HUDEP-2 (cell line): Measurements from ENCODE around the gene ATAD3C.
A peak's percentile ranks its signal among the peaks of the same experiment; 100 is the strongest.
"Not testable (repeated sequence)": the region's sequence is repeated elsewhere in the genome, so short reads cannot be mapped to it uniquely, and the experiment has no call there.

Source experiments
- DNase-seq, 76 experiments: peaks; one replicate each; lab custom pipeline; 2025; ENCODE audit not compliant: unreplicated experiment in 76 of 76; lab: John Stamatoyannopoulos, UW

ATAD3C gene

DNA sequence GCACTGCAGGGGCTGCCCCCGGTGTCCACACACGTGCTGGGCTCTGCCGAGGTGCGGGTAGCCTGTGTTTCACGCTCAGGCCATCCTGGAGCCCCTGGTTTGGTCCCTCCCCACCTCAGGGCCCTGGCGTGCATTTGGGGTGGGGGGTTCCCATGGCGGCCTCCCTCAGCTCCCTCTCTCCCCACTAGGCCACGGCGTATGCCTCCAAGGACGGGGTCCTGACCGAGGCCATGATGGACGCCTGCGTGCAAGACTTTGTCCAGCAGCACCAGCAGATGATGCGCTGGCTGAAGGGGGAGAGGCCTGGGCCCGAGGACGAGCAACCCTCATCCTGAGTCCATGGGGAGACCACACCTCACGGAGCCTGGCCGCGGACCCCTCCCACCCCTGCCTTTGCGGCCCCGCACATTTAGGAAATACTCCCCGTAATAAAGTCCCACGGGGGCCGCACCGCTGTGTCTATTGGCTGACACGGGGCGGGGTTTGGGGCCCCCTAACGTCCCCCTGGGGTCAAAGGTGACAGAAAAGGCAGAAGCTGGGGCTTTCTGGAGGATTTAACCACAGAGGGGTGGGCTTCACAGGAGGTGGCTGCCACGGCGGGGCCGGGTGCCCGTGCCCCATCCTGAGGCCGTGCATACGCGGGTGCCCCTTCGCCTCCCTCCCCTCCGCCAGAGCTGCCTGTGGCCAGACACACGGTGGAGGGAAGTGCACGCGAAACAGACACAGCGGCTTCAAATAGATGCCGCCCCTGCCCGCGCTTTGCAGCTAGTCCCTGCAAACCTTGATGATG lies 18.9 kb downstream of the ATAD3C start:
- DNase-seq = not testable (repeated sequence)

DNA sequence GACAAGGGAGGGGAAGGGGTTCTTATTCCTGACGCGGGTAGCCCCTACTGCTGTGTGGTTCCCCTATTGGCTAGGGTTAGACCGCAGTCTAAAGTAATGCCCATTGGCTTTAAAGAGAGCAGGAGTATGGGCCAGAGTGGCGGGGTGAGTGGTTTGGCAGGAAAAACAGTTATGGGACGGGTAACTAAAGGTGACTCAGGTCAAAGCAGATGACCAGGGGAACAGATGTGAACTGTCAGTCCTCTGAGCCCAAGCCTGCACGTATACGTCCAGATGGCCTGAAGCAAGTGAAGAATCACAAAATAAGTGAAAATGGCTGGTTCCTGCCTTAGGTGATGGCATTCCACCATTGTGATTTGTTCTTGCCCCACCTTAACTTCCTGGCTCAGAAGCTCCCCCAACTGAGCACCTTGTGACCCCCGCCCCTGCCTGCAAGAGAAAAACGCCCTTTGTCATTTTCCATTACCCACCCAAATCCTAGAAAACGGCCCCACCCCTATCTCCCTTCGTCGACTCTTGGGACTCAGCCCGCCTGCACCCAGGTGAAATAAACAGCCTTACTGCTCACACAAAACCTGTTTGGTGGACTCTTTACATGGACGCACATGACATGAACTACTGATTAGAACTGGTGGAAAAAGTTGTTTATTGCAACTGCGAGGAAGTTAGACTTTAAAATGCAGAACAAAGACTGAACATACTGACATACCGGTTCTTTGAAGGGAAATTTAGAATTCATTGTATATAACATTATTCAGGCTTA lies 21.3 kb downstream of the ATAD3C start:
- peak in 32 of 76 experiments; percentile 3 to 57 (median 26) for DNase-seq

DNA sequence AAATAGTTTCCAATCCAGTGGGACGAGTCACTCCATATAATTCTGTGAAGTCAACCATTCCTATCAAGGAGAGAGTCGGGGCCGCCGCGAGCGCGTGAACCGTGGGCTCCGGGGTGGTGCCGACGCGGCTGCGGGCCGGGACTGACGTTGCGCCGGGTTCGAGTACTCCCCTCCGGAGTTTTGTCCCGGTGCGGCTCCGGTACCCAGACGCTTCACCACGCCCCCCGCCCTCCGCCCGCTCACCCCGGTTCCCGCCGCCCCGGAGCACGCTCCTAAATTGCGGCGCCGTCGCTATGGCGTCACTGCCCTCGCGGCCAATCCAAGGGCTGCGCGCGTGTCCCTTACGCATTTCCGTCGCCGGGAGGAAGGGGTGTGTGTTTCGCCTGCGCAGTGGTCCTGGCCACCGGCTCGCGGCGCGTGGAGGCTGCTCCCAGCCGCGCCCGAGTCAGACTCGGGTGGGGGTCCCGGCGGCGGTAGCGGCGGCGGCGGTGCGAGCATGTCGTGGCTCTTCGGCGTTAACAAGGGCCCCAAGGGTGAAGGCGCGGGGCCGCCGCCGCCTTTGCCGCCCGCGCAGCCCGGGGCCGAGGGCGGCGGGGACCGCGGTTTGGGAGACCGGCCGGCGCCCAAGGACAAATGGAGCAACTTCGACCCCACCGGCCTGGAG lies 22.0 kb downstream of the ATAD3C start, which contains the start of gene ATAD3B:
ATAD3B (plus strand) TSS at position 377 of the 664 bp plus-strand sequence; CDS start at position 497, 120 bp downstream.
- peak in 73 of 76 experiments; percentile 38 to 95 (median 86) for DNase-seq

- DNase-seq = not testable (repeated sequence)
Measured at GRCh38 chr1:1472053-1472876, 22.8 kb downstream of the ATAD3C start.

DNA sequence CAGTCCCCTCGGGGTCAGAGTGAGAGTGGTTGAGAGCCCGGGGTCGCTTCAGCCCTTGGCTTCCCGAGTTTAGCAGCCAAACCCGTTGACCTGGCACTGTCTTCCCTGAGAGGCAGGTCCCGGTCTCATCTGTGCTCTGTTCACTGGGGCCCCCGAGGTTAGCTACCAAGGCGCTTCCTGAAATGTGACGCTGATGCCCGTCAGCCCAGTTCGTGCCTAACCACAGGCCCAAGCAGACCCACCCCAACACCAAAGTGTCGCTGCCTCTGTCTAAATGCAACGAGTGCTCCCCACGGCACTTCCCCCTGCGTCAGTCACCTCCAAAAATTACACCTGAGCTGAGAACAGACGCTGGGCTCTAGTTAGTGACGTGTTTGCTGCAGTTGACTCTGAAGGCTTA lies 26.5 kb downstream of the ATAD3C start:
- DNase-seq = not testable (repeated sequence)

- no peak for DNase-seq
Measured at GRCh38 chr1:1477206-1477605, 27.7 kb downstream of the ATAD3C start.

GRCh38 chr1:1479547-1480487 lies 30.3 kb downstream of the ATAD3C start:
- DNase-seq = no peak

DNA sequence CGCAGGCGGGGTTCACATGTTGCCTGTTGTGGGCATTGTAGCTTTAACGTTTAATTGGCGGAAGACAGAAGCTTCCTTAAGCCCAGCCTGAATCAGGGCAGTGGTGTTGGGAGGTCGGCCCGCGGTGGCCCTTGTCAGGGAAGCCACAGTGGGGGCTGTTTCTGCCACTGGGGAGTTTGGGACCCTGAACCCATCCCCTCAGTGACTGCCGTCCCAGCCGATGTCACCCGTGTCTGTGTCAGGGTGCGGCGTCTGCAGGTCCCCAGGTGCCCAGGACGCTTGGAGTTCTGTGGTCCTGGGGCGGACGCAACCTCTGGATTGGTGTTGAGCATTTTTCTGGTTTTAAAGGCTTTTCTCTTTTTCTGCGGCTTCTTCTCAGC lies 31.0 kb downstream of the ATAD3C start:
- DNase-seq = not testable (repeated sequence)

DNA sequence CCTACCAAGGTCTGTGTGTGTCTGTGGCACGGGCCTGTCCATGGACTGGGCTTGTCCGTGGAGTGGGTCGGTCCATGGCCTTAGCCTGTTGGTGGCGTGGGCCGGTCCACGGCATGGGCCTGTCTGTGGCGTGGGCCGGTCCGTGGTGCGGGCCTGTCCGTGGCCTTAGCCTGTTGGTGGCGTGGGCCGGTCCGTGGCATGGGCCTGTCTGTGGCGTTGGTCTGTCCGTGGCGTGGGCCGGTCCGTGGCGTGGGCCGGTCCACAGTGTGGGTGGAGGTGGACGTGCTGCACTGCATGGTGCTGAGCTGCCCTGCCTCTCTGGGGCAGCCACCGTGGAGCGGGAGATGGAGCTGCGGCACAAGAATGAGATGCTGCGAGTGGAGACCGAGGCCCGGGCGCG lies 32.3 kb downstream of the ATAD3C start:
- DNase-seq = not testable (repeated sequence)

GRCh38 chr1:1482856-1483255 lies 33.4 kb downstream of the ATAD3C start:
- DNase-seq = no peak

DNA sequence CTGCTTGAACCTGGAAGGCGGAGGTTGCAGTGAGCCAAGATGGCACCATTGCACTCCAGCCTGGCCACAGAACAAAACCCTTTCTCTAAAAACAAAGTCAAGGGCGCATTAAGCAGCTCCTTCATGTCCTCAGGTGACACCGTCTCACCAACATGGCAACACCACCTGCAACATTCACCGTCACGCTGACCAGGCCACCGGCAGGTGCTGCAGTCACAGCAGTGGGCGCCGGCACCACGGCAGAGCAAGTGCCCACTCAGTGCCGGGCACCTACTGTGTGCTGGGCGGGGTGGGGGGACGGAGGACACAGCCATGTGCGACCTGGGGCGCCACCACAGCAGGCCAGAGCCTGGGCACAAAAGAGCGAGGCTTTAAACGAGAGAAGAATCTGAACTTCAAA lies 34.2 kb downstream of the ATAD3C start:
- DNase-seq = no peak

DNA sequence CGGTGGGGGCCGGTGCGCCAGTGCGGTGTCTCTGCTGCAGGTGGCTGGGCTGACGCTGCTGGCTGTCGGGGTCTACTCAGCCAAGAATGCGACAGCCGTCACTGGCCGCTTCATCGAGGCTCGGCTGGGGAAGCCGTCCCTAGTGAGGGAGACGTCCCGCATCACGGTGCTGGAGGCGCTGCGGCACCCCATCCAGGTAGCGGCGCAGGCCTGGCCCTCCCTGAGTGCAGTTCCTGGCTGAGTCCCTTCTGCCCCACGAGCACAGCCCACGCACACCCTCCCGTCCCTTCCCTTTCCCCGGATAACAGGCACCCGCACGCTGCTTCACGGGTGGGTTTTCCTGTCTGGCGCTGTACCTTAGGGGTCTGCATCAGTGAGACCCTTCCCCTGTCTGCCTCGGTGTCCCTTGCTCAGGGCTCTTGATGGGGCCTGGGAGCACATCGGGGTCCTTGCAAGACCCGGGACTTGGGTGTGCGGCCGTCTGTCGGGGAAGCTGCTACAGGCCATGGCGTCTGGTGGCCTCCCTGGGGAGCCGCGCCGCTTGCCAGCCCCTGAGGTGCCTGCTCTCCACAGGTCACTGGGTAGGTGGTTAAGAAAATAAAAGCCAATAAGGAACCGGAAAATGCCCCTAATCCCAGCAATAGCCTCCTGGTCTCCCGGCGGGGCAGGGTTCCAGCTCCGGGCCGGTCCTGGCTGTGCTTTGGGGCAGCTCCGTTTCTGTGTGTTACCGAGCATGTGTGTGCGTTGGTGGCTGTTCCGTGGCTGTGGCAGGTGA lies 35.7 kb downstream of the ATAD3C start:
- not testable (repeated sequence) for DNase-seq

- DNase-seq = not testable (repeated sequence)
Measured at GRCh38 chr1:1485755-1486317, 36.3 kb downstream of the ATAD3C start.

GRCh38 chr1:1487701-1488100 lies 38.2 kb downstream of the ATAD3C start:
- DNase-seq = no peak

DNA sequence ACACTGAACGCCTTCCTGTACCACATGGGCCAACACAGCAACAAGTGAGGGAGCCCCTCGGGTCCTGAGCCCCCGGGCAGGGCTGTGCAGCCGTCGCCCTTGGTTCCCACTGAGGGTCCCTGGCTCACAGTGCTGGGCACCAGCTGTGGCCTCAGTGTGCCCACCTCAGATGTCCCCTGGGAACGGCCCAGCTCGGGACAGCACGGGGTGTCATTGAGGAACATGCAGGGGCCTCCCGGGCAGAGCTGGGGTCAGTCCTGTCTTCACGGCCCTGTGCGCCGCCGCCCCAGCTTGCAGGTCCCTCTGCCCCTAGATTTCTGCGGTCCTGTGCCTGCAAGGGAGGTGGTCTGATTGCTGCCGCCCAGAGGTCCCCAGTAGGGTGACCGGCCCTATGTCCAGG lies 39.7 kb downstream of the ATAD3C start:
- DNase-seq = no peak

DNA sequence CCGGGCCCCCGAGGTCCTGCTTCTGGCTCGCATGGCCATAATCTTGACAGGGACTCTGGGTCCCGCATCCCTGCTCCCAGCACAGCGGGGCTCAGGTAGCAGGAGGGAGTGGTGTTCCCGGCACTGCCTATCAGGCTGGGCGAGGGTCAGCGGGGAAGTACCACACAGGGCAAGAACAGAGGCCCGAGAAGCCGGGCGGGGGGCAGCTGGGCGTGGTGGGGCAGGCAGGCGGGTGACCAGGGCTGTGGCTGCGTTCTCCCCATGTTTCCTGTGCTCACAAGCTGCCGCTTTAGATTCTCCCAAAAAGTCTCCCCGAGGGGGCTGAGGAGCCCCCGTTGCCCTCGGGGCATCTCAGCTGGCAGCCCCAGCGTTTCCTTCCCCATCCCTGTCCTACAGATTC lies 40.4 kb downstream of the ATAD3C start:
- no peak for DNase-seq

GRCh38 chr1:1490633-1491230 lies 41.2 kb downstream of the ATAD3C start:
- DNase-seq = no peak

DNA sequence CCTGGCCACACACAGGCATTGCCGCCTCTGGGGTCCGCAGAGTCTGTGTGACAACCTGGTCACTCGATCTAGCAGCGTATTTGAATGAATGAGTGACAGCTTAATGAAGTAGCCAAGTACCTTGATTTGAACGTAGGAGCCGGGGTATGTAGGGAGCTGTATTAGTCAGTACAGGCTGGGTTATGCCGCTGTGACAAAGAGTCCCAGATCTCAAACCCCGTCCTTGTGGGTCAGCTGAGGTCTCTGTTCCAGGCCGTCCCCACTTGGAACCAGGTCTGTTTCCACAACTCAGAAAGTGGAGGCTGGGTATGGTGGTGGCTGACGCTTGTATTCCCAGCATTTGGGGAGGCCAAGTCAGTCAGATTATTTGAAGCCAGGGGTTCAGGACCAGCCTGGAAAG lies 42.1 kb downstream of the ATAD3C start:
- no peak for DNase-seq
